HUDEP-2 (cell line): ENCODE measurements around the gene NTSR1.

Experiments
- DNase-seq, 76 experiments: peaks; one replicate each; lab custom pipeline; 2025; ENCODE audit not compliant: unreplicated experiment in 76 of 76; lab: John Stamatoyannopoulos, UW

NTSR1 gene

GRCh38 chr20:62708591-62709536 is at the start of gene NTSR1:
Gene NTSR1 (plus strand): TSS chr20:62708836. CDS start chr20:62709208, 372 bp downstream.
- no peak for DNase-seq

GRCh38 chr20:62659488-62660239 is 49.0 kb upstream of the NTSR1 start:
- no peak for DNase-seq

- DNase-seq, result no peak
Observed at GRCh38 chr20:62660240-62660615, 48.4 kb upstream of the NTSR1 start.

- no peak for DNase-seq
Observed at GRCh38 chr20:62660768-62661167, 47.9 kb upstream of the NTSR1 start.

GRCh38 chr20:62661647-62662046 is 47.0 kb upstream of the NTSR1 start:
- DNase-seq, result no peak

GRCh38 chr20:62662422-62662821 is 46.2 kb upstream of the NTSR1 start:
- DNase-seq, result no peak

DNA sequence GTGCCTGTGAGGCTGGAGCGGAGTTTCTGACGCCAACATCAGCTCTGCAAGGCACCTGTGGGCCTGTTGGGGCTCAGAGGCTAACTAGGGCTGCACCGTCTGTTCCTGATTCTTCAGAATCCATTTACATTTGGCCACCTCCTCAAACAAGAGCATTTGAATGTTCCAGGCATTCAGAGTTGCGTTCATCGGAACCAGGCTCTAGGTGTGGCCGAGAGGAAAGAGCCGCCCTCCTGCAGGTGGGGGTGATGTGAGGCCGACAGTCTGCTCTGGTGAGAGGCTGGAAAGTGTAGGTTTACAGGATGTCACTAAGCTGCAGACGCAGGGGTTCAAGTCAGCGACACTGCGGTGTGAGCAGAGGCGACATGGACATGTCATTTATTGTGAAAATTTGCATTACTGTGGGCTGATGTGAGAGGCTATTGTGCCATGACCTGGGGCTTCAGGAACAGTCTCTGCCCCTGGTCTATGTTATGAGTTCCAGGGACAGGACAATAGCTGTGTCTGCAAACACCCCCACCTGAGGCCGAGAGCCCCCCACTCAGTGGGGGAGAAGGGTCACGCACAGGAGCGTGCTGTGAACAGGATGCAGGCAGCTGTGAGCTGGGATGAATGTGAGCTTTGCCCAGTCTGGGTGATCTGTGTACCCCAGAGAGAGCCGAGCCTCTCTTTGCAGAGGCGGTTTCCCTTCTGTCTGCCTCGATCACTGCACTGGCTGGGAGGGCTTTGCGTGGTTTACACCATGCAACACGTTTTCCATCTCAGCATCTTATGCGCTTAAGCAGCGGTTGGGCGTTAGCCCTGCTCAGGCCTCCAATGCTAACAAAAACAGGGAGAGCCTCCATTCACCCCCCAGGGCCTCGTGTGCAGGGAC is 45.3 kb upstream of the NTSR1 start:
- no peak for DNase-seq

- DNase-seq, result no peak
Observed at GRCh38 chr20:62664019-62664971, 44.3 kb upstream of the NTSR1 start.

DNA sequence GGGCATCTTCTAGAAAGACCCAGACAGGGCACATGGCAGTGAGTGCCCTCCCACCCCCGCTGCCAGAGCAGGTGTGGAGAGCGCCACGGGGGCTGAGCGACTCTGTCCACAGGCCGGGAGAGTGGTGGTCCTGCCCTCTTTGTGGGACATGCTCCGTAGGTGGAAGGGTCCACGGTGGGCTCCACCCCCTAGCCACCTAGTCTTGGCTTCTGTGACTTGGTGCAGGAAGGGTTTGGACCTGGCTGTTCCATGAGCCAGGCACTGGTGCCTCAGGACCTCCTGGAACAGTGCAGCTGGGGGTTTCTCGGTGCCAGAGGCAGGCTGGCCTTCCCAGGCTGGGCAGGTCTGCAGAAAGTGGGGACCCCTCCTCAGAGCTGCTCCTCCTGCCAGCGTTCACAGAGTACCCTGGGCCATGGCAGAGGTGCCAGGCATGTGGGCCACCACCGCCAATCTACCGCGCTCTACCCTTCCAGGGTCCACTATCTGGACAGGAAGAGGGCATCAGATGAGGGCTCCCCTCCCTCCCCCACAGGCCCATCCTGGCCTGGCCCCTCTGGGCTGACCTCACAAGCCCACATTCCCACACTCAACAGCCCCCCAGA is 43.4 kb upstream of the NTSR1 start:
- DNase-seq, result no peak

GRCh38 chr20:62665826-62666735 is 42.6 kb upstream of the NTSR1 start:
- DNase-seq, result no peak

DNA sequence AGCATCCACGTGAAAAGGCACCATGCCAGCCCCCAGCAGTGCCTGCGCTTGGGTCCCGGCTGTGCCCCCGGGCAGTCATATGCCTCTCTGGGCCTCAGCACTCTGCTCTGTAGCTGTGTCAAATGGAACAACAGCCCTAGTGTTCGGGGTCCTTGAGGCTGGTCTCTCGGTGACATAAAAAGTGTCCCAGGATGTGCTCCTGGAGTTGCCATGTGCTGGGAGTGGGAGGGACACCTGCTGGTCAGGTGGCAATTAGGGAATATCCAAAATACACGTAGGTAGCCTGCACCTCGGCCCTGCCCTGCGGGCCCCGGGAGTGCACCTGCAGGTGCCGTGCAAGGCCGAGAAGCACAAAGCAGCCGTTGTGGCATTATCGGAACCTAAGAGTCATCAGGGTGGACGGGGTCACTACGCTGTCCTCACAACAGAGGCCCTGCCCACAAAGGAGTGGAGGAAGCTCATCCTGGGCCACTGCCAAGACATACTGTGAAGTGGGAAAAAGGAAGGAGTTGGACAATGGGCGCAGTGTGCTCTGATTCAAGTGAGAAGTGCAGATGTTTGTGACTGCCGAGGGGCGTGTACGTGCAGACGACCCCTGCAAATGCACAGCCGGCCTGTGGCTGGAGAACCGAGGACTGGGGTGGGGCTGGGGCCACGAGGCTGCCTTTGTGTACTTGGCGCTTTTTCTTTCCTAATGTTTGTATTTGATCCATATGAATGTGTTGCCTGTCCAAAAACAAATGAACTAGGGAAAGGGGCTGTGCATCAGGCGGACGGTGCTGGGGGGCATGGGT is 41.7 kb upstream of the NTSR1 start:
- no peak for DNase-seq

DNA sequence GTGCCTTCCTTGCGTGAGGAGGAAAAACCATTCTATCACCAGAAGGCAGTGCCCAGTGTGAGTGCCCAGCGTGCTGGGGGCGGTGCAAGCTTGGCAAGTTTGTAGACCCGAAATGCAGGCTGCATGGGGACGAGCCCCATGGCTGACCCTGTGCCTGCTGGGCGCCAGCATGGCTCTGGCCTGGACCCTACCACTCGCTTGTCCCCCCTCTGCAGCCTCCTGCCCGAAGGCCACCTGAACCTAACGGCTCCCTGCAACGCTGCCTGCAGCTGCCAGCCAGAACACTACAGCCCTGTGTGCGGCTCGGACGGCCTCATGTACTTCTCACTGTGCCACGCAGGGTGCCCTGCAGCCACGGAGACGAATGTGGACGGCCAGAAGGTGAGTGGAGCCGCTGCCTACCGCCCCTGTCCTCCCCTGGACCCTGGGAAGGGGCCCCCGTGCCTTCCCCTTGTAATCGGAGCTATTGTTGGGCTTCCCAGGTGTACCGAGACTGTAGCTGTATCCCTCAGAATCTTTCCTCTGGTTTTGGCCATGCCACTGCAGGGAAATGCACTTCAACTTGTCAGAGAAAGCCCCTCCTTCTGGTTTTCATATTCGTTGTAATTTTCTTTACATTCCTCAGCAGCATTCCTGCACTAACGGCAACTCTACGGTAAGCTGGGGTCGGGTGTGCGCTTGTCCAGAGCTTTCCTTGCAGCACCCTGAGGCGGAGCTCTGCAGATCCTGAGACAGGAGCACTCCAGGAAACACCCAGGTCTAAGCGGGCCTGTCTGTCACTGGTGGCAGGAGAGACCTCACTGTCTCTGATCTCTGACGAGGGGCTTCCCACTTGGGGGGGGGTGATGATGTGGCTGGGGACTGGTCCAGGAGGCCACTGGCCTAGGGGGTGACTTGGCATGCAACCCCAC is 40.9 kb upstream of the NTSR1 start:
- DNase-seq, result no peak

DNA sequence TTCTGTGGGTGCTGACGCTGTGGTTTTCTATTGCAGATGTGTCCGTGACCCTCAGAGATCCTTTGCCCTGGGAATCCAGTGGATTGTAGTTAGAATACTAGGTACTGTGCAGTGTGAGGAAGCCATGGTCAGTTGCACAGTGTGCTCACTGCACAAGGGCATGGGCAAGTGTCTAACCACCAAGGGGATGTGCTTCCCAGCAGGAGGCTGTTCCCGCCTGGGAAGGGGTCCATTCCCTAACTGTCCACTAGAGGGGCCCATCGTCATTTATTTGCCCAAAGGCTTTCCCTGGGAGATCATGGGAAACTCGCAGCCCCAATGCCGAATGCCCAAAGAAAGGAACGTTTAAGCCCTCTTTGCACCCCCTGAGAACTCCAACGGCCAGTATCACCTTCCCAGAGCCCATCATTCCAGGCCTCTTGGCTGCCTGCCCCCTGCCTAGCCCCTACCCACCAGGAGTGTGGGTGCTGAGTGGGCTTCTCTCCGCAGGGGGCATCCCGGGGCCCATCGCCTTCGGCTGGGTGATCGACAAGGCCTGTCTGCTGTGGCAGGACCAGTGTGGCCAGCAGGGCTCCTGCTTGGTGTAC is 40.1 kb upstream of the NTSR1 start:
- peak in 25 of 76 experiments; percentile 1 to 53 (median 15) for DNase-seq

- DNase-seq, result no peak
Observed at GRCh38 chr20:62669249-62669648, 39.4 kb upstream of the NTSR1 start.

DNA sequence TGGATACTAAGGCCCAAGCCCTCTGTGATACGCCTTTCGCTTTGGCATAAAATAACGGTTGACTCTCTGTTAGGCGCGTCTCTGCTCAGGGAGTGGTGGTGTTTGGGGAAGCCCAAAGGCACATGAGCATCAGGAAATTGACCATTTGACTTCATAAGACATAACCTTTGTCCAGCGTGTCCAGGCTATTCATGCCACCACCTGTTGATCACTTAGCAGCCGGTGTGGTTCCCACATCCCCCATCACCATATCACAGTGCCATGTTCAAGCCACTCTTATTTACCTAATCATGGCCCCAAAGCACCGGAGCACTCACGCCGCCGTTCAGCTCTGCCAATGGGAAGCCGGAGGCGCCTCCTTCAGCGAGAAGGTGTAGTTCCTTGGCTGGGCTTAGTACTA is 38.5 kb upstream of the NTSR1 start:
- no peak for DNase-seq

DNA sequence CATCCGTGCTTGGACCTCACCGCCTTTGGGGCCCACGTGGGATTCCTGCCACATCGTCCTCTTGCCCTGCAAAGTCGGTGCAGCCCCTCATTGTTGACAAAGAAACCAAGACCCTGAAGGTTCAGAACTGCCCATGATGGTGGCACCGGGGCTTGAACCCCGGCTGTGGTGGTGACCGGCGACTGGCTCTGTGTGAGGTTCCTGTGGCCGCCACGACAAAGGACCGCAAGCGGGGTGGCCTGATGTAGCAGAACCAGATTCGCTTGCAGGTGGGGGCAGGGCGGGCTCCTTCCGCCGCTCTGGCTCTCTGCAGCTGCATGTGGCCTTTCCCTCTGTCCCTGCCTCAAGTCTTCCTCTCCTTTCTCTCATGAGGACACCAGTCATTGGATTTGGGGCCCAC is 37.6 kb upstream of the NTSR1 start:
- DNase-seq, result no peak
